Heart left ventricle (tissue), 13 donors: ENCODE results near the gene TTLL5.

ENCODE experiments used
- CTCF ChIP-seq, 12 donors: fragments of 200-600 bp; sonication (generic) in 4 of 12; IDR thresholded peaks; one replicate each; pipeline versions ENCODE4 v1.5.0 to v1.8.0; 2018 to 2022; ENCODE audit warnings: antibody characterized with exemption in 12 of 12, mild to moderate bottlenecking in 5 of 12
- POLR2A ChIP-seq, 2 donors: fragments of 450-650 bp; IDR thresholded peaks; one replicate each; pipeline ENCODE4 v1.6.1; 2017; ENCODE audit warnings: antibody characterized with exemption in 2 of 2, mild to moderate bottlenecking in 2 of 2, moderate library complexity in 2 of 2
- donor health status: ischemic (EF 13 %, LVEDD 7.1; RV severe dilation, severe dysfunction).
- donor health status: DM: no; HTN: yes; CAD: no.
- donor health status: DM: no; HTN: no; CAD: no.
- donor health status: ischemic (EF 25% LVEDD 6.9; RV normal size, moderate dysfunction).
- donor health status: ischemic (EF 25% LVEDD 5.7; RV mildly dilated, moderate dysfunction).
- donor health status: ischemic (EF 35%, LVEDD 5.7; RV mildly dilated, moderate dysfunction).
- donor health status: nonischemic (EF 11% LVEDD 7.7; RV severe dilation, severe dysfunction).
- donor health status: DM: yes; HTN: yes; CAD: no.
- donor health status: PGD.
- donor health status: ischemic (EF 29% LVEDD 5.4; RV normal size, mild dysfunction).
- donor health status: nonischemic (EF 23%, LVEDD 6.1; RV moderate dilation, normal function).

- TF ChIP-seq CTCF (IDR thresholded peaks at IDR 0.05) (no peak), POLR2A (IDR thresholded peaks at IDR 0.05) (no peak)
Observed at GRCh38 chr14:75647640-75648039, 13.4 kb upstream of the TTLL5 start.
